ENCODE results near the gene COQ4.
A peak's percentile ranks its signal among the peaks of the same experiment; 100 is the strongest.

The COQ4 gene

DNA sequence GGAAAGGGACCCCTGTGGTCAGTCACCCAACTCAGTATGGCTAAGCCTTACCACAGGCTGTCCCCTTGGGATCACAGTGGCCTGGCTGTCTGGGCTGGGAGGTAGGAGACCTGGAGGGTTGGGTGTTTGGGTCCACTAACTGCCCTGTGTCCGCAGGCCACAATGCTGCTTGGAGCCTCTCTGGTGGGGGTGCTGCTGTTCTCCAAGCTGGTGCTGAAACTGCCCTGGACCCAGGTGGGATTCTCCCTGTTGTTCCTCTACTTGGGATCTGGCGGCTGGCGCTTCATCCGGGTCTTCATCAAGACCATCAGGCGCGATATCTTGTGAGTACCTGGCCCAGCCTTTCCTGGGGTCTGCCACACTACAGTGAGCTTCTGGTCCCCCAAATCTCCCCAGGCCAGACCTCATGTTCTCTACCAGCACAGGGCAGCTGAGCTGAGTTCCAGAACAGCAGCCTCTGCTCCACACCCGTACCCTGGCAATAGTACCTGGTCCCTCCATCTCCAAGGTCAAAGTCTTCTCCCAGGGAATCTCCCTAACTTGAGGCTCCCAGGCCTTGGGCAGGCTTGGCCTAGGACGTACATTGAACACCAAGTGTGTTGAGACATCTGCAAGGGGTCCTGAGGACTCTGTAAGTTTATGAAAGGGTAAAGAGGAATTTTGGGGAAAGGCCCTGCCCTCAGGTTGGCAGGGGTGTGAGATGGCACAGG is 20.5 kb downstream of the COQ4 start:
- no peak for TF ChIP-seq FOXP2 (optimal IDR thresholded peaks at IDR 0.05; ENCODE audit: borderline replicate concordance, extremely low read depth, extremely low read length, insufficient read depth)
- TF ChIP-seq, protein P1, sequence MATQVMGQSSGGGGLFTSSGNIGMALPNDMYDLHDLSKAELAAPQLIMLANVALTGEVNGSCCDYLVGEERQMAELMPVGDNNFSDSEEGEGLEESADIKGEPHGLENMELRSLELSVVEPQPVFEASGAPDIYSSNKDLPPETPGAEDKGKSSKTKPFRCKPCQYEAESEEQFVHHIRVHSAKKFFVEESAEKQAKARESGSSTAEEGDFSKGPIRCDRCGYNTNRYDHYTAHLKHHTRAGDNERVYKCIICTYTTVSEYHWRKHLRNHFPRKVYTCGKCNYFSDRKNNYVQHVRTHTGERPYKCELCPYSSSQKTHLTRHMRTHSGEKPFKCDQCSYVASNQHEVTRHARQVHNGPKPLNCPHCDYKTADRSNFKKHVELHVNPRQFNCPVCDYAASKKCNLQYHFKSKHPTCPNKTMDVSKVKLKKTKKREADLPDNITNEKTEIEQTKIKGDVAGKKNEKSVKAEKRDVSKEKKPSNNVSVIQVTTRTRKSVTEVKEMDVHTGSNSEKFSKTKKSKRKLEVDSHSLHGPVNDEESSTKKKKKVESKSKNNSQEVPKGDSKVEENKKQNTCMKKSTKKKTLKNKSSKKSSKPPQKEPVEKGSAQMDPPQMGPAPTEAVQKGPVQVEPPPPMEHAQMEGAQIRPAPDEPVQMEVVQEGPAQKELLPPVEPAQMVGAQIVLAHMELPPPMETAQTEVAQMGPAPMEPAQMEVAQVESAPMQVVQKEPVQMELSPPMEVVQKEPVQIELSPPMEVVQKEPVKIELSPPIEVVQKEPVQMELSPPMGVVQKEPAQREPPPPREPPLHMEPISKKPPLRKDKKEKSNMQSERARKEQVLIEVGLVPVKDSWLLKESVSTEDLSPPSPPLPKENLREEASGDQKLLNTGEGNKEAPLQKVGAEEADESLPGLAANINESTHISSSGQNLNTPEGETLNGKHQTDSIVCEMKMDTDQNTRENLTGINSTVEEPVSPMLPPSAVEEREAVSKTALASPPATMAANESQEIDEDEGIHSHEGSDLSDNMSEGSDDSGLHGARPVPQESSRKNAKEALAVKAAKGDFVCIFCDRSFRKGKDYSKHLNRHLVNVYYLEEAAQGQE (IDR thresholded peaks at IDR 0.05; ENCODE audit: insufficient read depth in 1 of 2, low read depth in 2 of 2, low read length in 2 of 2) = peak; percentile 19 to 72; a peak in 2 of 4 replicates

DNA sequence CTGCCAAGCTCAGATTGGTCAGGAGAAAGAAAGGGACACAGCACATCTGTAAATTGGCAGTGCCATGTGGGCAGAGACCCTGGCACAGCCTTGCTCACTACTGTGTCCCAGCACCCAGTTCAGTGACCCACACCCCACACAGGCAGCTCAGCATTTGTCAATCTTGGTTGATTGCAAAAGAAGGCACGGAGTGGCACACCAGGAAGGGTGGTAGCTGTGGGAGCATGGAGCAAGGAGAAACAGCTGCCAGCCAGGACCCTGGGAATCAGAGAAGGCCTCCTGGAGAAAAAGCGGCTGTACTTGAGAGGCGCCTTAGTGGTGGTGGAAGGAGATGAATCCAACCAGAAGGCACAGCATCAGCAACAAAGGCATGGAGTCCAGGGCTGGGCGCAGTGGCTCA is 21.2 kb downstream of the COQ4 start:
- TF ChIP-seq, protein P1 (IDR thresholded peaks at IDR 0.05; ENCODE audit: insufficient read depth in 1 of 2, low read depth in 2 of 2, low read length in 2 of 2) = no peak
- TF ChIP-seq FOXP2 (optimal IDR thresholded peaks at IDR 0.05; ENCODE audit: borderline replicate concordance, extremely low read depth, extremely low read length, insufficient read depth) = no peak
- no peak for TF ChIP-seq POLR2AphosphoS5 (IDR thresholded peaks at IDR 0.05; ENCODE audit: low read depth, low read length)
- TF ChIP-seq TAF1 (IDR thresholded peaks at IDR 0.05; ENCODE audit: borderline replicate concordance, insufficient read depth, low read length) = no peak
- TF ChIP-seq SIN3A (IDR thresholded peaks at IDR 0.05; ENCODE audit: borderline replicate concordance, insufficient read depth, low read length) = no peak

DNA sequence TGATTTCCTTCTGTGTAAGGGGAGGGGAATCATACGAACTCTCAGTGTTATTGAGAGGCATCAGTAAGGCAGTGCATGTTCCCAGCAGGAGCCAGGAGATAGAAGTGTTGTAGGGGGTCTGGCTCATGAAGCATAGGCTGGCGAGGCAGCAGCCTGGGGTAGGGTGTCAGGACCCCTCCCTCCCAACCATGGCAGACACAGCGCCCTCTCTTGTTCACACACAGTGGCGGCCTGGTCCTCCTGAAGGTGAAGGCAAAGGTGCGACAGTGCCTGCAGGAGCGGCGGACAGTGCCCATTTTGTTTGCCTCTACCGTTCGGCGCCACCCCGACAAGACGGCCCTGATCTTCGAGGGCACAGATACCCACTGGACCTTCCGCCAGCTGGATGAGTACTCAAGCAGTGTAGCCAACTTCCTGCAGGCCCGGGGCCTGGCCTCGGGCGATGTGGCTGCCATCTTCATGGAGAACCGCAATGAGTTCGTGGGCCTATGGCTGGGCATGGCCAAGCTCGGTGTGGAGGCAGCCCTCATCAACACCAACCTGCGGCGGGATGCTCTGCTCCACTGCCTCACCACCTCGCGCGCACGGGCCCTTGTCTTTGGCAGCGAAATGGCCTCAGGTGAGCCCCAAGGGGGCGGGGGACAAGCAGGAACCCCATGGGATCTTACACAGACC is 22.4 kb downstream of the COQ4 start:
- TF ChIP-seq TAF1 (IDR thresholded peaks at IDR 0.05; ENCODE audit: borderline replicate concordance, insufficient read depth, low read length) (no peak), POLR2AphosphoS5 (IDR thresholded peaks at IDR 0.05; ENCODE audit: low read depth, low read length) (no peak), SIN3A (IDR thresholded peaks at IDR 0.05; ENCODE audit: borderline replicate concordance, insufficient read depth, low read length) (no peak), FOXP2 (optimal IDR thresholded peaks at IDR 0.05; ENCODE audit: borderline replicate concordance, extremely low read depth, extremely low read length, insufficient read depth) (no peak)
- TF ChIP-seq, protein P1 (IDR thresholded peaks at IDR 0.05; ENCODE audit: insufficient read depth in 1 of 2, low read depth in 2 of 2, low read length in 2 of 2) = no peak

- no peak for TF ChIP-seq FOXP2 (optimal IDR thresholded peaks at IDR 0.05; ENCODE audit: borderline replicate concordance, extremely low read depth, extremely low read length, insufficient read depth)
- no peak for TF ChIP-seq SIN3A (IDR thresholded peaks at IDR 0.05; ENCODE audit: borderline replicate concordance, insufficient read depth, low read length)
- TF ChIP-seq POLR2AphosphoS5 (IDR thresholded peaks at IDR 0.05; ENCODE audit: low read depth, low read length) = no peak
- TF ChIP-seq, protein P1 (IDR thresholded peaks at IDR 0.05; ENCODE audit: insufficient read depth in 1 of 2, low read depth in 2 of 2, low read length in 2 of 2) = no peak
- TF ChIP-seq TAF1 (IDR thresholded peaks at IDR 0.05; ENCODE audit: borderline replicate concordance, insufficient read depth, low read length) = no peak
Observed at GRCh38 chr9:128349125-128349524, 26.5 kb downstream of the COQ4 start.

Measured in PFSK-1 (cell line).